GM21367 (cell line): ENCODE measurements around the gene SOAT2.
"Not testable (repeated sequence)": the region's sequence is repeated elsewhere in the genome, so short reads cannot be mapped to it uniquely, and the experiment has no call there.

Experiments used
- ATAC-seq: cut with Tn5 transposase; IDR thresholded peaks from one replicate; pipeline ENCODE4 v1.9.1; 2021; ENCODE audit not compliant: unreplicated experiment

The SOAT2 gene

GRCh38 chr12:53101931-53102781 is 1.1 kb upstream of the SOAT2 start:
- no peak for ATAC-seq

- ATAC-seq, result no peak
Measured at GRCh38 chr12:53103860-53104305, 597 bp downstream of the SOAT2 start.

GRCh38 chr12:53105256-53105655 is 2.0 kb downstream of the SOAT2 start:
- ATAC-seq, result no peak

GRCh38 chr12:53105712-53106439 is 2.6 kb downstream of the SOAT2 start:
- no peak for ATAC-seq

GRCh38 chr12:53107122-53107521 is 3.8 kb downstream of the SOAT2 start:
- ATAC-seq, result no peak

- ATAC-seq, result not testable (repeated sequence)
Measured at GRCh38 chr12:53112431-53112830, 9.1 kb downstream of the SOAT2 start.

GRCh38 chr12:53113136-53113705 is 9.9 kb downstream of the SOAT2 start:
- no peak for ATAC-seq

- ATAC-seq, result no peak
Measured at GRCh38 chr12:53113951-53114350, 10.7 kb downstream of the SOAT2 start.

- ATAC-seq, result no peak
Measured at GRCh38 chr12:53115112-53115890, 12.0 kb downstream of the SOAT2 start.

GRCh38 chr12:53115891-53116648 is 12.8 kb downstream of the SOAT2 start:
- ATAC-seq, result no peak

GRCh38 chr12:53118751-53119300 is 15.5 kb downstream of the SOAT2 start:
- no peak for ATAC-seq

- ATAC-seq, result no peak
Measured at GRCh38 chr12:53120685-53121525, 17.6 kb downstream of the SOAT2 start.

- no peak for ATAC-seq
Measured at GRCh38 chr12:53122961-53123468, 19.7 kb downstream of the SOAT2 start.

GRCh38 chr12:53123578-53124351 is 20.5 kb downstream of the SOAT2 start:
- no peak for ATAC-seq

- no peak for ATAC-seq
Measured at GRCh38 chr12:53124352-53124723, 21.1 kb downstream of the SOAT2 start.

- no peak for ATAC-seq
Measured at GRCh38 chr12:53127169-53127568, 23.9 kb downstream of the SOAT2 start.

- ATAC-seq, result no peak
Measured at GRCh38 chr12:53128780-53129569, 25.7 kb downstream of the SOAT2 start.
